GM12801 (cell line): ENCODE results near the gene ALDH1A1.

Experiments used
- CTCF ChIP-seq: IDR thresholded peaks from one replicate; pipeline ENCODE4 v1.5.1; 2011; ENCODE audit warnings: control low read depth; ENCODE audit not compliant: insufficient read length; ENCODE audit errors: extremely low read depth

The ALDH1A1 gene

GRCh38 chr9:72991772-72992171, 38.9 kb upstream of the ALDH1A1 start:
- TF ChIP-seq CTCF: no peak

- TF ChIP-seq CTCF: no peak
Measured at GRCh38 chr9:72990397-72991182, 37.7 kb upstream of the ALDH1A1 start.

- no peak for TF ChIP-seq CTCF
Measured at GRCh38 chr9:72986522-72987116, 33.8 kb upstream of the ALDH1A1 start.

GRCh38 chr9:72985746-72986145, 32.9 kb upstream of the ALDH1A1 start:
- TF ChIP-seq CTCF: no peak

- no peak for TF ChIP-seq CTCF
Measured at GRCh38 chr9:72984991-72985390, 32.1 kb upstream of the ALDH1A1 start.

GRCh38 chr9:72984226-72984947, 31.5 kb upstream of the ALDH1A1 start:
- TF ChIP-seq CTCF: no peak

- no peak for TF ChIP-seq CTCF
Measured at GRCh38 chr9:72983512-72984225, 30.8 kb upstream of the ALDH1A1 start.
